ENCODE results near the gene FAM240B. TPM values are rescaled to one million over a fixed set of nuclear protein-coding genes. Genes with fewer than 3 reads are reported as not detected.

The FAM240B gene
- total RNA-seq: not detected

GRCh38 chr9:38720083-38720745, at the start of gene FAM240B:
TSS of gene FAM240B (minus strand) at chr9:38720133. CDS start at chr9:38703999, 16,134 bp downstream.
- Histone ChIP-seq H3K9me3 (no peaks in the 10 kb centered on the region), H3K27me3 (no peaks in the 10 kb centered on the region), H3K27ac (no peak within 1 kb of the TSS), H3K4me1 (no peaks in the 10 kb centered on the region), H3K4me3 (no peak within 1 kb of the TSS), H3K36me3 (no peaks in the 10 kb centered on the region)
- intact Hi-C loops (cut with DNase I; ENCODE audit: low total_unique reads): no loop called here
- TF ChIP-seq, protein P1, sequence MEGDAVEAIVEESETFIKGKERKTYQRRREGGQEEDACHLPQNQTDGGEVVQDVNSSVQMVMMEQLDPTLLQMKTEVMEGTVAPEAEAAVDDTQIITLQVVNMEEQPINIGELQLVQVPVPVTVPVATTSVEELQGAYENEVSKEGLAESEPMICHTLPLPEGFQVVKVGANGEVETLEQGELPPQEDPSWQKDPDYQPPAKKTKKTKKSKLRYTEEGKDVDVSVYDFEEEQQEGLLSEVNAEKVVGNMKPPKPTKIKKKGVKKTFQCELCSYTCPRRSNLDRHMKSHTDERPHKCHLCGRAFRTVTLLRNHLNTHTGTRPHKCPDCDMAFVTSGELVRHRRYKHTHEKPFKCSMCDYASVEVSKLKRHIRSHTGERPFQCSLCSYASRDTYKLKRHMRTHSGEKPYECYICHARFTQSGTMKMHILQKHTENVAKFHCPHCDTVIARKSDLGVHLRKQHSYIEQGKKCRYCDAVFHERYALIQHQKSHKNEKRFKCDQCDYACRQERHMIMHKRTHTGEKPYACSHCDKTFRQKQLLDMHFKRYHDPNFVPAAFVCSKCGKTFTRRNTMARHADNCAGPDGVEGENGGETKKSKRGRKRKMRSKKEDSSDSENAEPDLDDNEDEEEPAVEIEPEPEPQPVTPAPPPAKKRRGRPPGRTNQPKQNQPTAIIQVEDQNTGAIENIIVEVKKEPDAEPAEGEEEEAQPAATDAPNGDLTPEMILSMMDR (IDR thresholded peaks at IDR 0.05): no peak
- no peak for TF ChIP-seq POLR2AphosphoS5 (IDR thresholded peaks at IDR 0.05)
- no peak for TF ChIP-seq POLR2A (IDR thresholded peaks at IDR 0.05)
- DNase-seq (ENCODE audit: low spot score in 2 of 2): no peak

- no peaks in the 10 kb centered on the region for H3K9me3 ChIP-seq
- TF ChIP-seq, protein P1 (IDR thresholded peaks at IDR 0.05): no peak
- TF ChIP-seq POLR2A (IDR thresholded peaks at IDR 0.05): no peak
- TF ChIP-seq POLR2AphosphoS5 (IDR thresholded peaks at IDR 0.05): no peak
- no peak for DNase-seq (ENCODE audit: low spot score in 2 of 2)
- H3K36me3 ChIP-seq: no peaks in the 10 kb centered on the region
- no peaks in the 10 kb centered on the region for H3K4me1 ChIP-seq
- intact Hi-C loops (cut with DNase I; ENCODE audit: low total_unique reads): no loop called here
- H3K4me3 ChIP-seq: no peak overlapping the region
- H3K27ac ChIP-seq: no peak overlapping the region
- H3K27me3 ChIP-seq: no peaks in the 10 kb centered on the region
Measured at GRCh38 chr9:38768351-38768761, 48.4 kb upstream of the FAM240B start.

- TF ChIP-seq, protein P1 (IDR thresholded peaks at IDR 0.05): no peak
- no peak for TF ChIP-seq POLR2A (IDR thresholded peaks at IDR 0.05)
- no peak for TF ChIP-seq POLR2AphosphoS5 (IDR thresholded peaks at IDR 0.05)
- H3K27ac ChIP-seq: no peak overlapping the region
Measured at GRCh38 chr9:38765101-38765500, 45.2 kb upstream of the FAM240B start.

GRCh38 chr9:38761999-38762398, 42.1 kb upstream of the FAM240B start:
- no peak overlapping the region for H3K4me3 ChIP-seq
- DNase-seq (ENCODE audit: low spot score in 2 of 2): no peak
- H3K27ac ChIP-seq: no peak overlapping the region
- no peaks in the 10 kb centered on the region for H3K9me3 ChIP-seq
- no peaks in the 10 kb centered on the region for H3K36me3 ChIP-seq
- H3K27me3 ChIP-seq: no peaks in the 10 kb centered on the region
- no peaks in the 10 kb centered on the region for H3K4me1 ChIP-seq
- intact Hi-C loops (cut with DNase I; ENCODE audit: low total_unique reads): no loop called here
- TF ChIP-seq POLR2A (IDR thresholded peaks at IDR 0.05) (no peak), POLR2AphosphoS5 (IDR thresholded peaks at IDR 0.05) (no peak)
- TF ChIP-seq, protein P1 (IDR thresholded peaks at IDR 0.05): no peak

More at GRCh38 chr9:38765101-38765500, 45.2 kb upstream of the FAM240B start:
- Histone ChIP-seq H3K9me3 (no peaks in the 10 kb centered on the region), H3K4me3 (no peak overlapping the region), H3K4me1 (no peaks in the 10 kb centered on the region), H3K27me3 (no peaks in the 10 kb centered on the region), H3K36me3 (no peaks in the 10 kb centered on the region)
- DNase-seq (ENCODE audit: low spot score in 2 of 2): no peak
- intact Hi-C loops (cut with DNase I; ENCODE audit: low total_unique reads): no loop called here

- intact Hi-C loops (cut with DNase I; ENCODE audit: low total_unique reads): no loop called here
- Histone ChIP-seq H3K4me3 (no peak overlapping the region), H3K27ac (no peak overlapping the region), H3K4me1 (no peaks in the 10 kb centered on the region), H3K36me3 (no peaks in the 10 kb centered on the region), H3K27me3 (no peaks in the 10 kb centered on the region), H3K9me3 (no peaks in the 10 kb centered on the region)
- TF ChIP-seq POLR2A (IDR thresholded peaks at IDR 0.05) (no peak), POLR2AphosphoS5 (IDR thresholded peaks at IDR 0.05) (no peak)
- TF ChIP-seq, protein P1 (IDR thresholded peaks at IDR 0.05): no peak
- no peak for DNase-seq (ENCODE audit: low spot score in 2 of 2)
Measured at GRCh38 chr9:38761339-38761738, 41.4 kb upstream of the FAM240B start.

Measured in breast epithelium (tissue), 4 donors.